Glutamatergic neuron (in vitro differentiated cells): ENCODE measurements around the gene PRR22. TPM values are rescaled to one million over a fixed set of nuclear protein-coding genes. Genes with fewer than 3 reads are reported as not detected.

Experiments used
- DNase-seq: peaks from one replicate; pipeline ENCODE4 v3.0.0; 2022
- H3K27ac Mint-ChIP-seq: one replicate; pipeline ENCODE4 v1.8.0; 2020; ENCODE audit warnings: mild to moderate bottlenecking, mixed read lengths, inconsistent platforms; ENCODE audit not compliant: unreplicated experiment
- H3K27me3 Mint-ChIP-seq: one replicate; pipeline ENCODE4 v1.8.0; 2020; ENCODE audit warnings: mild to moderate bottlenecking, moderate library complexity, mixed read lengths, inconsistent platforms; ENCODE audit not compliant: unreplicated experiment
- H3K36me3 Mint-ChIP-seq: one replicate; pipeline ENCODE4 v1.8.0; 2020; ENCODE audit warnings: mild to moderate bottlenecking, mixed read lengths, inconsistent platforms; ENCODE audit not compliant: unreplicated experiment
- H3K4me1 Mint-ChIP-seq: one replicate; pipeline ENCODE4 v1.8.0; 2020; ENCODE audit warnings: mild to moderate bottlenecking, low read depth, mixed read lengths, inconsistent platforms; ENCODE audit not compliant: unreplicated experiment
- H3K4me3 Mint-ChIP-seq: one replicate; pipeline ENCODE4 v1.8.0; 2020; ENCODE audit warnings: mild to moderate bottlenecking, mixed read lengths, inconsistent platforms; ENCODE audit not compliant: unreplicated experiment
- H3K9me3 Mint-ChIP-seq: one replicate; pipeline ENCODE4 v1.8.0; 2020; ENCODE audit warnings: mild to moderate bottlenecking, moderate library complexity, mixed read lengths, inconsistent platforms; ENCODE audit not compliant: unreplicated experiment
- long read RNA-seq: library from polyadenylated mRNA; unstranded; transcript quantifications from one replicate; pipeline ENCODE4 v2.0.0, GENCODE V29; 2020; ENCODE audit not compliant: unreplicated experiment
- total RNA-seq: library from RNA; stranded (reverse); fragmentation: NEBNext Ultra II Directional; extraction: Animal tissue kit (Norgen Biotek cat#: 25700); gene quantifications from one replicate; pipeline ENCODE4 v1.2.1, GENCODE V29; 2021; ENCODE audit not compliant: unreplicated experiment
- TF ChIP-seq, protein P1 (sequence below): fragments of 200-600 bp; sonication (generic); IDR thresholded peaks from one replicate; pipeline ENCODE4 v1.5.0; 2021; ENCODE audit not compliant: partially characterized antibody, unreplicated experiment

The PRR22 gene
- 3.1 TPM for total RNA-seq
- long read RNA-seq: 0 reads

DNA sequence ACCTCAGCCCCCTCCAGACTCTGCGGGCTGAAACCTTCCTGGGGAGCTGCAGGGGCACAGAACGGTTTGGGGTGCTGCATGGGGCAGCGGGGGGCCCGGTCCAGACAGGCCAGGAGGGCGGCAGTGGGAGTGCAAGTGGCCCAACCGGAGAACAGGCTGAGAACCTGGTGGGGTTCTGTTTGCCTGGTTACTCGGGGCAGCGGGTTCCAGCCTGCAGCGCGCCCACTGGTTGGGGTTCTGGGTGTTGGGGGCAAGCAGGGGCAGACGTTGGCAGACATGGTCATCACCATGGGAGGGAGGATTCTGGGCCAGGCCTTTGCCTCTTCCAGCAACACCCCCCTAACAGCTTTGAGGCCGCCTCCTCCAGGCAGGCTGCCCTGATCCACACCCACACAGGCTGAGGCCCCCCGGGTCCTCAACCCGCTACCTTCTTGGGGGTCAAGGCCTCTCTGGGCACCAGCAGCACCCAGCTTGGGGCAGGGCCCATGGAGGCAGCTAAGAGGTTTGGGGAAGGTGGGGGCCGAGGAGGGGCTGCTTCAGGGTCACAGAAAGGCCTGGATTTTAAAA, at the start of gene PRR22:
Gene PRR22, minus strand, starts transcription at position 166 of the 567 bp plus-strand sequence. Its CDS starts 86 bp downstream, at position 80.
- Mint-ChIP-seq H3K4me1 (no peaks in the 10 kb centered on the region), H3K4me3 (no peak within 1 kb of the TSS), H3K27me3 (peaks cover 4% of the 10 kb centered on the region), H3K9me3 (peaks cover under 1% of the 10 kb centered on the region), H3K36me3 (no peaks in the 10 kb centered on the region), H3K27ac (no peak within 1 kb of the TSS)
- TF ChIP-seq, protein P1, sequence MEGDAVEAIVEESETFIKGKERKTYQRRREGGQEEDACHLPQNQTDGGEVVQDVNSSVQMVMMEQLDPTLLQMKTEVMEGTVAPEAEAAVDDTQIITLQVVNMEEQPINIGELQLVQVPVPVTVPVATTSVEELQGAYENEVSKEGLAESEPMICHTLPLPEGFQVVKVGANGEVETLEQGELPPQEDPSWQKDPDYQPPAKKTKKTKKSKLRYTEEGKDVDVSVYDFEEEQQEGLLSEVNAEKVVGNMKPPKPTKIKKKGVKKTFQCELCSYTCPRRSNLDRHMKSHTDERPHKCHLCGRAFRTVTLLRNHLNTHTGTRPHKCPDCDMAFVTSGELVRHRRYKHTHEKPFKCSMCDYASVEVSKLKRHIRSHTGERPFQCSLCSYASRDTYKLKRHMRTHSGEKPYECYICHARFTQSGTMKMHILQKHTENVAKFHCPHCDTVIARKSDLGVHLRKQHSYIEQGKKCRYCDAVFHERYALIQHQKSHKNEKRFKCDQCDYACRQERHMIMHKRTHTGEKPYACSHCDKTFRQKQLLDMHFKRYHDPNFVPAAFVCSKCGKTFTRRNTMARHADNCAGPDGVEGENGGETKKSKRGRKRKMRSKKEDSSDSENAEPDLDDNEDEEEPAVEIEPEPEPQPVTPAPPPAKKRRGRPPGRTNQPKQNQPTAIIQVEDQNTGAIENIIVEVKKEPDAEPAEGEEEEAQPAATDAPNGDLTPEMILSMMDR: no peak
- DNase-seq: no peak

DNA sequence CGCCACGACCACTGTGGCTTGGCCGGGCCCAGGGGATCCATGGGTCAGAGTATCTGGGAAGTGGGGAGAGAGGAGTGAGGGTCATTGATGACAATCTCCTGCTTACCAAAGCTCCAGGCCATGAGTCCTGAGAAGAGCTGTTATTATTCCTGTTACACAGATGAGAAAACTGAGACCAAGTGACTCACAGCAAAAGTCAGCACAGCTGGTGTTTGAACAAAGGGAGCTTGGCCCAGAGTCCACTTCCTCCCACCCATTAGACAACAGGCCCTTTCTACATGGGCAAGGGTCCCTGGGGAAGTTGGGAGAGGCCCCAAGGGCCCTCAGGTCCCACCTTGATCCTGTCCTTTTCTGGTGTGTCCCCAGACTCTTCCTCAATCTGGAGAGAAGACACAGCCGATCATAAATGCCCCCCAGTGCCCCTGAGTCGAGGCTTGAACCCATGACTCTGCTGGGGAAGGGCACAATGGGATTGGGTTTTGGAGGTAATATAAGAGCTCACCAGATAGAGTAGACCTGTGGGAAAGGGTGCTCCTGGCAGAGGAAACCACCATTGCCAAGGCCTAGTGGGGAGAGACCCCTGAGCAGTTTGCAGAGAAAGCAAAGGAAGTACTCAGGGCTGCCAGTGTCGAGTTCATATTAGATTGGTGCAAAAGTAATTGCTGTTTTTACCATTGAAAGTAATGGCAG, 48.1 kb upstream of the PRR22 start:
- H3K4me3 Mint-ChIP-seq: no peak overlapping the region
- TF ChIP-seq, protein P1: no peak
- no peak for DNase-seq
- H3K27ac Mint-ChIP-seq: no peak overlapping the region
- H3K27me3 Mint-ChIP-seq: peaks cover 8% of the 10 kb centered on the region
- peaks cover 5% of the 10 kb centered on the region for H3K9me3 Mint-ChIP-seq
- H3K4me1 Mint-ChIP-seq: no peaks in the 10 kb centered on the region
- no peaks in the 10 kb centered on the region for H3K36me3 Mint-ChIP-seq

DNA sequence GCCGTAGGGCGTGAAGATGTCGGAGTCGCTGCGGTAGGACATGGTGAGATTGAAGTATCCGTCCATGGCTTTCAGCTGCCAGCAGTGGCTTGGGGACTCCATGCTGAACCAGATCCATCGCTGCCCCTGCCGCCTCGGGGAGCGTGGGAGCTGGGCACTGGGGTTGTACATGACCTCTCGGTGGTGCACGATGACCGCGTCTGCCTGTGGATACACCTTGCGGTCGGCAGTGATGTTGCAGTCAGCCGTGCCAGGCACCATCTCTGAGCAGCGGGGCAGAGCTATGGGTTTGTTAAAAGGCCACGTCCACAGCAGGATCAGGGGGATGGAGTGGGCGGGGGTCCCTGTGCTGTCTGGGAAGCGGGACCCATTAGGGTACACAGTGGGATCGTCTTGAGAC, 47.5 kb upstream of the PRR22 start:
- Mint-ChIP-seq H3K27me3 (peaks cover 10% of the 10 kb centered on the region), H3K4me1 (no peaks in the 10 kb centered on the region), H3K36me3 (no peaks in the 10 kb centered on the region), H3K4me3 (no peak overlapping the region), H3K27ac (no peak overlapping the region), H3K9me3 (peaks cover 8% of the 10 kb centered on the region)
- TF ChIP-seq, protein P1: no peak
- no peak for DNase-seq

DNA sequence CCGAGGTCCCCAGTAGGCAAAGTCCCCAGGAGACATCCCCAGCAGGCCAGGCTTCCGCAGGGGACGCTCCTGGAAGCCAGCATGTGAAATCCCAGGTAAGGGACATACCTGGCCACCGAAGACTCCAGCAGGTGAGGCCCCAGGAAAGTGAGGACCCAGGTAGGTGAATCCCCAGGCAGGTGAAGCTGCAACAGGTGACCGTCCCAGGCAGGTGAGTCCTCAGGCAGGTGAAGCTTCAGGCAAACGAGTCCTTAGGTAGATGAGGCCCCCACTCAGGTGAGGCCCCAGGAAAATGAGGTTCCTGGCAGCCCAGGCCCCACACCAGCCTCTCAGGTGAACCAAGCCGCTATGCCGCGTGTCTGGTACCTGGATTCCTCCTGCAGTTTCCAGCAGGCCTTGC, 46.6 kb upstream of the PRR22 start:
- H3K9me3 Mint-ChIP-seq: peaks cover 8% of the 10 kb centered on the region
- no peak for DNase-seq
- TF ChIP-seq, protein P1: no peak
- no peak overlapping the region for H3K27ac Mint-ChIP-seq
- no peaks in the 10 kb centered on the region for H3K36me3 Mint-ChIP-seq
- H3K27me3 Mint-ChIP-seq: peaks cover 10% of the 10 kb centered on the region
- H3K4me1 Mint-ChIP-seq: no peaks in the 10 kb centered on the region
- H3K4me3 Mint-ChIP-seq: no peak overlapping the region

DNA sequence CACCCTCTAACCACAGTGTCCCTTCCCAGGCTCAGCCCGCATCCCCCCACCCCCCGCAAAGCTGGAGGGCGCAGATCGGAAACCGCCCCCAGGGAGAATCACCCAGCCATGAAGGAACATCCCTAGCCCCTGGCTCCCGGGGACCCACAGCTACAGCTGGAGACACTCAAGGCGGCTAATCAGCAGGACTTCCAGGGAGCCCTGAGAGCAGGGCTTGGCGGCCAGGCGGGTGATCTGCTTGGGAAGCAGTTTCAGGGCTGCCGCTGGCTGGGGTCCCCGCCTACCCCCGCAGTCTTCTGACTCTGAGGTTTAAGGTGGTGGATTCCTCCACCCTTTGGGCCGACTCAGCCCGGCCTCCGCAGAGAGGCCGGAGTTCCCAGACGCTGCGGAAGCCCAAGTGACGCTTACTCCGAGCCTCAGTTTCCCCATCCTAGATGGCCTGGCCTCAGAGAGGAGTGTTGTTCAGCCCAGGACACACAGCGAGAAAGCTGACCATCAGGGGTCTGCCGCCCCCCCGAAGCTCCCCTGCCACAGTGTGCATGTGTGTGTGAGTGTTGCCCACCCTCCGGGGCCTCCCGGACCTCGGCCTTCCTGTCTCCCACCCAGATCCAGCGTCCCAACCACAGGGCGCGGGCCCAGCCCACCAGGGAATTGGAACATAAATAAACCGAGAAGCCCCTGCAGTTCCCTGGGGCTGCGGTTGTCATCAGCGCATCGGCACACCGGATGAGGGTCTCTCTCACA, 45.2 kb upstream of the PRR22 start:
- Mint-ChIP-seq H3K9me3 (peaks cover 8% of the 10 kb centered on the region), H3K27me3 (peaks cover 10% of the 10 kb centered on the region), H3K27ac (peak overlapping the region; percentile 3), H3K4me1 (no peaks in the 10 kb centered on the region), H3K4me3 (peak overlapping the region; percentile 35), H3K36me3 (no peaks in the 10 kb centered on the region)
- TF ChIP-seq, protein P1: no peak
- DNase-seq: no peak
